ENCODE measurements around the gene ITPRID1.

- no peak for TF ChIP-seq CTCF (IDR thresholded peaks at IDR 0.05 in 4 of 5, conservative IDR thresholded peaks at IDR 0.05 in 1 of 5)
- TF ChIP-seq POLR2A (IDR thresholded peaks at IDR 0.05): no peak
Observed at GRCh38 chr7:31521336-31522010, 7.6 kb downstream of the ITPRID1 start.

All from gastrocnemius medialis (tissue), 4 donors.